Tibial nerve (tissue), 4 donors: ENCODE measurements around the gene PRKG1. TPM values are rescaled to one million over a fixed set of nuclear protein-coding genes. Genes with fewer than 3 reads are reported as not detected.

Source experiments
- DNase-seq, 2 donors: peaks; one replicate each; pipeline ENCODE4 v3.0.0-alpha.2; 2019; ENCODE audit warnings: low spot score in 2 of 2
- H3K27ac ChIP-seq, 4 donors: fragments of 200-600 bp; sonication (generic) in 3 of 4; one replicate each; pipeline ENCODE4 v1.5.1; 2017 to 2019; ENCODE audit warnings: mild to moderate bottlenecking in 1 of 4
- H3K27me3 ChIP-seq, 2 donors: fragments of 200-600 bp; sonication (generic) in 1 of 2; one replicate each; pipeline versions ENCODE4 v1.5.1 to v1.6.0; 2017 to 2019
- H3K36me3 ChIP-seq, 3 donors: fragments of 200-600 bp; sonication (generic); one replicate each; pipeline ENCODE4 v1.5.1; 2018 to 2019
- H3K4me1 ChIP-seq, 4 donors: fragments of 200-600 bp; sonication (generic) in 3 of 4; one replicate each; pipeline ENCODE4 v1.5.1; 2017 to 2019
- H3K4me3 ChIP-seq, 4 donors: fragments of 200-600 bp; sonication (generic) in 3 of 4; one replicate each; pipeline ENCODE4 v1.5.1; 2017 to 2019; ENCODE audit warnings: mild to moderate bottlenecking in 1 of 4, moderate library complexity in 1 of 4
- H3K9me3 ChIP-seq, 4 donors: fragments of 200-600 bp; sonication (generic) in 3 of 4; one replicate each; pipeline ENCODE4 v1.5.1; 2017 to 2019
- EP300 ChIP-seq, 2 donors: sonication (generic); formaldehyde crosslinking; IDR thresholded peaks; one replicate each; pipeline ENCODE4 v1.6.1; 2017; ENCODE audit warnings: antibody characterized with exemption in 2 of 2, mild to moderate bottlenecking in 1 of 2
- POLR2A ChIP-seq, 2 donors: fragments of 450-650 bp; IDR thresholded peaks; one replicate each; pipeline ENCODE4 v1.6.1; 2017; ENCODE audit warnings: antibody characterized with exemption in 2 of 2, mild to moderate bottlenecking in 2 of 2, moderate library complexity in 2 of 2
- WGBS, 2 donors: methylation state at CpG; one replicate each; pipeline ENCODE4 v1.1.5; 2018; 5-methylcytosine and 5-hydroxymethylcytosine counted together
- total RNA-seq, 4 donors: library from RNA; depleted of rRNA; stranded (reverse); fragments of >200 nt; gene quantifications; one replicate each; pipeline ENCODE4 v1.1.0, GENCODE V29; 2016
- TF ChIP-seq, protein P1 (sequence below), 5 experiments: fragments of 200-600 bp in 3 of 5; fragments of 450-650 bp in 2 of 5; sonication (generic) in 3 of 5; IDR thresholded peaks; one replicate each; pipeline ENCODE4 v1.5.1; 2016 to 2019; ENCODE audit warnings: antibody characterized with exemption in 5 of 5, mild to moderate bottlenecking in 3 of 5, moderate library complexity in 2 of 5

Gene PRKG1
- total RNA-seq, 4 donors from 2014 or later, result 8.7 to 35.0 (median 14.8) TPM

GRCh38 chr10:51607463-51607835 lies 533.2 kb downstream of the PRKG1 start:
- no peaks in the 10 kb centered on the region for H3K36me3 ChIP-seq
- H3K9me3 ChIP-seq, result peaks cover 0 to 7% (median 0%) of the 10 kb centered on the region in 4 donors
- no peak overlapping the region for H3K4me3 ChIP-seq
- no peaks in the 10 kb centered on the region for H3K4me1 ChIP-seq
- TF ChIP-seq EP300 (IDR thresholded peaks at IDR 0.05) (no peak), POLR2A (IDR thresholded peaks at IDR 0.05) (no peak)
- TF ChIP-seq, protein P1, sequence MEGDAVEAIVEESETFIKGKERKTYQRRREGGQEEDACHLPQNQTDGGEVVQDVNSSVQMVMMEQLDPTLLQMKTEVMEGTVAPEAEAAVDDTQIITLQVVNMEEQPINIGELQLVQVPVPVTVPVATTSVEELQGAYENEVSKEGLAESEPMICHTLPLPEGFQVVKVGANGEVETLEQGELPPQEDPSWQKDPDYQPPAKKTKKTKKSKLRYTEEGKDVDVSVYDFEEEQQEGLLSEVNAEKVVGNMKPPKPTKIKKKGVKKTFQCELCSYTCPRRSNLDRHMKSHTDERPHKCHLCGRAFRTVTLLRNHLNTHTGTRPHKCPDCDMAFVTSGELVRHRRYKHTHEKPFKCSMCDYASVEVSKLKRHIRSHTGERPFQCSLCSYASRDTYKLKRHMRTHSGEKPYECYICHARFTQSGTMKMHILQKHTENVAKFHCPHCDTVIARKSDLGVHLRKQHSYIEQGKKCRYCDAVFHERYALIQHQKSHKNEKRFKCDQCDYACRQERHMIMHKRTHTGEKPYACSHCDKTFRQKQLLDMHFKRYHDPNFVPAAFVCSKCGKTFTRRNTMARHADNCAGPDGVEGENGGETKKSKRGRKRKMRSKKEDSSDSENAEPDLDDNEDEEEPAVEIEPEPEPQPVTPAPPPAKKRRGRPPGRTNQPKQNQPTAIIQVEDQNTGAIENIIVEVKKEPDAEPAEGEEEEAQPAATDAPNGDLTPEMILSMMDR (IDR thresholded peaks at IDR 0.05), result no peak
- no peak for DNase-seq
- 81 to 92% methylated on average over 3 of the region's 3 CpGs for WGBS, 2 donors
- H3K27me3 ChIP-seq, result no peaks in the 10 kb centered on the region
- H3K27ac ChIP-seq, result no peak overlapping the region

- Histone ChIP-seq H3K4me3 (no peak overlapping the region), H3K27ac (no peak overlapping the region), H3K36me3 (no peaks in the 10 kb centered on the region), H3K4me1 (no peaks in the 10 kb centered on the region), H3K27me3 (no peaks in the 10 kb centered on the region), H3K9me3 (peaks cover 0 to 7% (median 0%) of the 10 kb centered on the region in 4 donors)
- TF ChIP-seq EP300 (IDR thresholded peaks at IDR 0.05), result no peak
- TF ChIP-seq, protein P1 (IDR thresholded peaks at IDR 0.05), result no peak
- no peak for TF ChIP-seq POLR2A (IDR thresholded peaks at IDR 0.05)
- DNase-seq, result no peak
- WGBS, 2 donors, result 54 to 60% methylated on average over 2 of the region's 2 CpGs
Observed at GRCh38 chr10:51608211-51608610, 533.9 kb downstream of the PRKG1 start.

- Histone ChIP-seq H3K4me1 (no peaks in the 10 kb centered on the region), H3K27me3 (no peaks in the 10 kb centered on the region), H3K27ac (no peak overlapping the region), H3K36me3 (no peaks in the 10 kb centered on the region), H3K4me3 (no peak overlapping the region), H3K9me3 (peaks cover 0 to 15% (median 2%) of the 10 kb centered on the region in 4 donors)
- WGBS, 2 donors, result 63 to 73% methylated on average over 3 of the region's 3 CpGs
- DNase-seq, result no peak
- TF ChIP-seq POLR2A (IDR thresholded peaks at IDR 0.05), result no peak
- no peak for TF ChIP-seq EP300 (IDR thresholded peaks at IDR 0.05)
- TF ChIP-seq, protein P1 (IDR thresholded peaks at IDR 0.05), result no peak
Observed at GRCh38 chr10:51615764-51616298, 541.5 kb downstream of the PRKG1 start.

DNA sequence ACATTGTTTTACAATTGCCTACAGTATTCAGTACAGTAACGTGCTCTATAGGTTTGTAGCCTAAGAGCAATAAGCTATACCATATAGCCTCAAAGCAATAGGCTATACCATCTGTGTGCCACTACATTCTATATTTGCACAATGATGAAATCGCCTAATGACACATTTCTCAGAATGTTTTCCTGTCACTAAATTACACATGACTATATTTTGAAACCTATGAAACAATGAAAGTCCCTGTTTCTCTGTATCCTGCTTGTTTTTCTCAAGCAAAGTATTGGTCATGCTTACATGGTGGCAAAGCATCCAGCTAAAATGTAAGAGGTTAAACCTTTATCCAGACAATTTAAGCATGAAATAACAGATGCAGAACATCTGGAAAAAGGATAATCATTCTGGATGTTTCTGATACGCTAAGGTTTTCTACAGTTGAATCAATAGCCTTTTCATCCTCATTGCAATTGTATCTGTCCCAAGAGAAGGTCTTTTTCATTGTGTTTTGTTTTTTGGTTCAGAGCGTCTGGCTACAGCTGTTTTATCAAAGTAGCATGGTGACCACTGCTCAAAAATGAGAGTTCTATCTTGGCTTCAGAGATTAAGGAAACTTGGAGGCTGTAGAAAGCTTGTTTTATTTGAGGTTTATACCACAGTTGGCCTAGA lies 543.4 kb downstream of the PRKG1 start:
- Histone ChIP-seq H3K27ac (no peak overlapping the region), H3K27me3 (no peaks in the 10 kb centered on the region), H3K4me1 (no peaks in the 10 kb centered on the region), H3K36me3 (no peaks in the 10 kb centered on the region), H3K4me3 (no peak overlapping the region), H3K9me3 (peaks cover 0 to 8% (median 2%) of the 10 kb centered on the region in 4 donors)
- DNase-seq, result no peak
- WGBS, 2 donors, result 48% methylated on average over 4 of the region's 4 CpGs
- TF ChIP-seq POLR2A (IDR thresholded peaks at IDR 0.05) (no peak), EP300 (IDR thresholded peaks at IDR 0.05) (no peak)
- TF ChIP-seq, protein P1 (IDR thresholded peaks at IDR 0.05), result no peak

- Histone ChIP-seq H3K4me3 (no peak overlapping the region), H3K27ac (no peak overlapping the region), H3K27me3 (no peaks in the 10 kb centered on the region), H3K36me3 (no peaks in the 10 kb centered on the region), H3K4me1 (no peaks in the 10 kb centered on the region), H3K9me3 (peaks cover 0 to 4% (median 1%) of the 10 kb centered on the region in 4 donors)
- no peak for TF ChIP-seq POLR2A (IDR thresholded peaks at IDR 0.05)
- TF ChIP-seq, protein P1 (IDR thresholded peaks at IDR 0.05), result no peak
- TF ChIP-seq EP300 (IDR thresholded peaks at IDR 0.05), result no peak
- no peak for DNase-seq
- WGBS, 2 donors, result 59 to 69% methylated on average over 1 of the region's 1 CpG
Observed at GRCh38 chr10:51619365-51619764, 545.1 kb downstream of the PRKG1 start.
